Naive thymus-derived CD4-positive, alpha-beta T cell (primary cell): ENCODE measurements around the gene CHI3L1. TPM values are rescaled to one million over a fixed set of nuclear protein-coding genes. Genes with fewer than 3 reads are reported as not detected.

Experiments
- ATAC-seq: fragments of 150-1000 bp; cut with Tn5 transposase; 2 replicates; pipeline ENCODE4 v1.10.0; 2021; ENCODE audit warnings: mild to moderate bottlenecking, moderate library complexity
- CTCF ChIA-PET: fragments of 350-600 bp; sonication (Branson Sonifier 250); formaldehyde crosslinking; loops from one replicate; lab custom pipeline; 2021; ENCODE audit warnings: antibody characterized with exemption; lab: Charles Lee
- POLR2A ChIA-PET: fragments of 350-600 bp; sonication (Branson Sonifier 250); formaldehyde crosslinking; loops from one replicate; lab custom pipeline; 2021; ENCODE audit warnings: antibody characterized with exemption, inconsistent platforms; lab: Charles Lee
- DNase-seq, 9 donors: peaks; one replicate each; pipeline versions ENCODE4 v3.0.0 to v3.0.0-alpha.2; 2020 to 2022; ENCODE audit warnings: mixed read lengths in 1 of 9
- H3K27ac ChIP-seq: one replicate; pipeline ENCODE4 v1.7.0; 2013; ENCODE audit warnings: mild to moderate bottlenecking, low read depth, low read length, moderate library complexity
- H3K27me3 ChIP-seq, 2 donors: one replicate each; pipeline ENCODE4 v1.7.0; 2013; ENCODE audit warnings: low read length in 2 of 2, mild to moderate bottlenecking in 2 of 2, moderate library complexity in 2 of 2; ENCODE audit not compliant: control insufficient read depth in 2 of 2, insufficient read depth in 2 of 2
- H3K36me3 ChIP-seq, 3 experiments: 1 replicate in 2 of 3; 2 replicates in 1 of 3; pipeline ENCODE4 v1.7.0; 2013; ENCODE audit warnings: low read length in 3 of 3, mild to moderate bottlenecking in 3 of 3, moderate library complexity in 1 of 3; ENCODE audit not compliant: insufficient read depth in 3 of 3, control insufficient read depth in 2 of 3
- H3K4me1 ChIP-seq, 2 donors: one replicate each; pipeline ENCODE4 v1.7.0; 2013; ENCODE audit warnings: low read length in 2 of 2, mild to moderate bottlenecking in 2 of 2, moderate library complexity in 1 of 2; ENCODE audit not compliant: control insufficient read depth in 2 of 2, insufficient read depth in 2 of 2
- H3K4me3 ChIP-seq: 2 replicates; pipeline ENCODE4 v1.7.0; 2013; ENCODE audit warnings: mild to moderate bottlenecking, low read length
- H3K9me3 ChIP-seq, 3 experiments: 1 replicate in 2 of 3; 2 replicates in 1 of 3; pipeline ENCODE4 v1.7.0; 2013; ENCODE audit warnings: low read length in 3 of 3; ENCODE audit not compliant: control insufficient read depth in 2 of 3
- H3K27ac Mint-ChIP-seq, 9 donors: one replicate each; pipeline ENCODE4 v1.8.0; 2020 to 2022; ENCODE audit warnings: mixed read lengths in 9 of 9, mild to moderate bottlenecking in 8 of 9, moderate library complexity in 5 of 9, inconsistent platforms in 2 of 9
- H3K27me3 Mint-ChIP-seq, 5 donors: one replicate each; pipeline ENCODE4 v1.8.0; 2021 to 2022; ENCODE audit warnings: mixed read lengths in 5 of 5, mild to moderate bottlenecking in 1 of 5
- H3K36me3 Mint-ChIP-seq, 5 donors: one replicate each; pipeline ENCODE4 v1.8.0; 2020 to 2022; ENCODE audit warnings: mixed read lengths in 5 of 5, mild to moderate bottlenecking in 3 of 5, inconsistent platforms in 1 of 5
- H3K4me1 Mint-ChIP-seq, 7 donors: one replicate each; pipeline ENCODE4 v1.8.0; 2020 to 2022; ENCODE audit warnings: mixed read lengths in 7 of 7, mild to moderate bottlenecking in 3 of 7, inconsistent platforms in 1 of 7
- H3K4me3 Mint-ChIP-seq, 10 donors: one replicate each; pipeline ENCODE4 v1.8.0; 2020 to 2022; ENCODE audit warnings: mild to moderate bottlenecking in 10 of 10, mixed read lengths in 10 of 10, moderate library complexity in 6 of 10, inconsistent platforms in 2 of 10
- H3K9me3 Mint-ChIP-seq, 11 donors: one replicate each; pipeline ENCODE4 v1.8.0; 2020 to 2022; ENCODE audit warnings: mixed read lengths in 11 of 11, mild to moderate bottlenecking in 4 of 11, inconsistent platforms in 1 of 11, moderate library complexity in 1 of 11
- intact Hi-C, 2 donors: fragments of 100-400 bp; cut with micrococcal nuclease; formaldehyde crosslinking; loops; one replicate each; pipeline ENCODE4 v1.15.1; 2023
- polyA plus RNA-seq, 2 donors: library from polyadenylated mRNA; unstranded; fragments of 300-500 nt; fragmentation: Illumina TruSeq; gene quantifications; one replicate each; pipeline ENCODE4 v1.2.3, GENCODE V29; 2021
- total RNA-seq, 6 experiments: library from RNA in 5 of 6; stranded (reverse) in 5 of 6; gene quantifications; 1 replicate in 5 of 6; 2 replicates in 1 of 6; pipeline ENCODE4 v1.2.3 and lab custom pipeline; 2021 to 2026

The CHI3L1 gene
- total and polyA plus RNA-seq, 7 experiments from 2014 or later = 0.32 to 1.3 TPM; not detected in 5

DNA sequence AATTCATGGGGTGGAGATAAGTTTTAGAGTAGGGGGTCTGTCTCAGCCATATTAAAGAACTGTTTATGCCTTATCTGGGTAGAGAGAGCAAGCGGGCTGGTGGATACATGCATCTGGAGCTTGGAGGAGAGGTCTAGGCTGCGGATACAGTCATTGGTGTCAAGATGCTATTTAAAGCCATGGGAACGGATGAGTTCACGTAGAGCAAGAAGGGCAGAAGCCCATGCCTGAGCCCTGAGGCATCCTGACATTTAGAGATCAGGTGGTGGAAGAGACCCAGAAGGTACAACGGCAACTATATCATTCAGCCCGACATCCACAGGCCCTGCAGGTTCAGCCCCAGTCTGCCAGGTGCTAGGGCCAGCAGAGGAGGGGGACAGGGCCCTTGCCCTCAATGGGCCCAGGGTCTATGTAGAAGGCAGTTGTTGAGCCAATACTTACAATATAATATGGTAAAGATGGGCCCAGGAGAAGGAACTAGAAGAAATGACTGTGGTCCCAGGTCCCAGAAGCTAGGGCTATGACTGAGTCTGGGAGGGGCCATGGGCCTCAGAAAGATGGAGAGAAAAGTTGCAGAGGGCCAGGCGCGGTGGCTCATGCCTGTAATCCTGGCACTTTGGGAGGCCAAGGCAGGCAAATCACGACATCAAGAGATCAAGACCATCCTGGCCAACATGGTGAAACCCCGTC is 15.2 kb upstream of the CHI3L1 start:
- ChIA-PET CTCF (no interaction called here), POLR2A (no interaction called here)
- H3K4me3 Mint-ChIP-seq = no peak overlapping the region
- DNase-seq = no peak
- no peaks in the 10 kb centered on the region for H3K36me3 ChIP-seq
- no peak for ATAC-seq
- H3K9me3 Mint-ChIP-seq = peaks cover 0 to 3% (median 0%) of the 10 kb centered on the region in 11 donors
- H3K4me1 ChIP-seq = no peaks in the 10 kb centered on the region
- peaks cover 0 to 25% (median 13%) of the 10 kb centered on the region in 5 donors for H3K27me3 Mint-ChIP-seq
- no peak overlapping the region for H3K27ac ChIP-seq
- H3K4me3 ChIP-seq = no peak overlapping the region
- no peaks in the 10 kb centered on the region for H3K27me3 ChIP-seq
- H3K27ac Mint-ChIP-seq = no peak overlapping the region
- peaks cover 0 to 11% (median 0%) of the 10 kb centered on the region in 7 donors for H3K4me1 Mint-ChIP-seq
- no peaks in the 10 kb centered on the region for H3K9me3 ChIP-seq
- H3K36me3 Mint-ChIP-seq = no peaks in the 10 kb centered on the region
- intact Hi-C loops = no loop called here

DNA sequence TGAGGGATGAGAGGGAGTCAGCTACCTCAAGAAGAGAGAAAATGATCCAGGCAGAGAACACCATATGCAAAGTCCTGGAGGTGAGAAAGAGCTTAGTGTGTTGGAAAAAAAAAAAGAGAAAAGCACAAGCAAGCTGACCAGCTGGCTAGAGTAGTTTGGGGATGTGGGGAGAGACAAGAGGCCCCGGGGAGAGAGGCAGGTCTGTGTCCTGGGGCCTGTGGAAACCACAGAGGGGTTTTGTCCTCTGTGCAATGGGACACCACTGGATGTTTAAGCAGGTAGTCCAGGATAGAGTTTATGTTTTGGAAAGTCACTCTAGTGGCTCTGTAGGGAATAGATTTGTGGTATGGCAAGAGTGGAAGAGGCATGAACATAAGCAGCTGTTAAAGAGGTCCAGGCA is 14.4 kb upstream of the CHI3L1 start:
- ATAC-seq (no peak), DNase-seq (no peak)
- intact Hi-C loops = no loop called here
- Histone ChIP-seq H3K9me3 (no peaks in the 10 kb centered on the region), H3K4me1 (no peaks in the 10 kb centered on the region), H3K27ac (no peak overlapping the region), H3K36me3 (no peaks in the 10 kb centered on the region), H3K27me3 (no peaks in the 10 kb centered on the region), H3K4me3 (no peak overlapping the region)
- no peak overlapping the region for H3K27ac Mint-ChIP-seq
- peaks cover 0 to 25% (median 13%) of the 10 kb centered on the region in 5 donors for H3K27me3 Mint-ChIP-seq
- ChIA-PET POLR2A (no interaction called here), CTCF (no interaction called here)
- no peak overlapping the region for H3K4me3 Mint-ChIP-seq
- H3K9me3 Mint-ChIP-seq = peaks cover 0 to 3% (median 0%) of the 10 kb centered on the region in 11 donors
- peaks cover 0 to 11% (median 0%) of the 10 kb centered on the region in 7 donors for H3K4me1 Mint-ChIP-seq
- H3K36me3 Mint-ChIP-seq = no peaks in the 10 kb centered on the region

DNA sequence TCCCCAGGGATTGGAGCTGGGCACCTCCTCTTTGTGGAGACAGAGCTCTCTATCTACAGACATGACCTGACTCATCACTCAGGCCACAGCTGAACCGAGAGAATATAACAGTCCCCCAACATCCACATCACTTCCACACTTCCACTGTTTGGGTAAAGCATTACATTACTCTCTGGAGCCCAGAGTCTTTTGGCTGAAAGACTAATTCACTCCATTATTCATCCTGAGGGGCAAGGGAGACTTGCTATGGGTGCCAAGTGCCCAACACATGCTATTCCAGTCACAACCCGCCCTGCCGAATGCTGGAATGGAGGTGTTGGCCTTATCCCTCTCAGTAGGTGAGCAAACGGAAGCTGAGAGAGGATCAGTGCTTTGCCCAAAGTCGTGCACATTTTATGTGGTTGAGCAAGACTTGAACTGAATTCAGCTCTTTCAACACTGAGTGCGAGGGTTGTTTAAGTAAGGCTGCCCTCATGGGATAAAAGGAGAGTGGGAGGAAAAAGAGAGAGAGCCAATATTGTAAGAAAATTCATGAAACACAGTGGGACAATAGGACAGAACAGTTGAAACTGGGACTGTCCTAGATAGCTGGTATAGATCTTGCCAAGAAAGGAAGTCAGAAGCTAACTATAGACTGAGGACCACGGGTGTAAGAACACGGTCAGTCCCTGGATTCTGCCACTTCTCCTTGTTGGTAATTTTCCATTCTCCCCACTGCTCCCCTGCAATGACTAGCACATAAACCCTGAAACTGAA is 13.5 kb upstream of the CHI3L1 start:
- intact Hi-C loops = no loop called here
- H3K9me3 Mint-ChIP-seq = peaks cover 0 to 3% (median 0%) of the 10 kb centered on the region in 11 donors
- ATAC-seq (no peak), DNase-seq (no peak)
- Histone ChIP-seq H3K27me3 (no peaks in the 10 kb centered on the region), H3K27ac (no peak overlapping the region), H3K4me3 (no peak overlapping the region), H3K4me1 (no peaks in the 10 kb centered on the region), H3K36me3 (no peaks in the 10 kb centered on the region), H3K9me3 (no peaks in the 10 kb centered on the region)
- no peak overlapping the region for H3K27ac Mint-ChIP-seq
- no peaks in the 10 kb centered on the region for H3K36me3 Mint-ChIP-seq
- H3K4me1 Mint-ChIP-seq = peaks cover 0 to 11% (median 0%) of the 10 kb centered on the region in 7 donors
- ChIA-PET POLR2A (no interaction called here), CTCF (no interaction called here)
- H3K27me3 Mint-ChIP-seq = peaks cover 0 to 25% (median 13%) of the 10 kb centered on the region in 5 donors
- no peak overlapping the region for H3K4me3 Mint-ChIP-seq

DNA sequence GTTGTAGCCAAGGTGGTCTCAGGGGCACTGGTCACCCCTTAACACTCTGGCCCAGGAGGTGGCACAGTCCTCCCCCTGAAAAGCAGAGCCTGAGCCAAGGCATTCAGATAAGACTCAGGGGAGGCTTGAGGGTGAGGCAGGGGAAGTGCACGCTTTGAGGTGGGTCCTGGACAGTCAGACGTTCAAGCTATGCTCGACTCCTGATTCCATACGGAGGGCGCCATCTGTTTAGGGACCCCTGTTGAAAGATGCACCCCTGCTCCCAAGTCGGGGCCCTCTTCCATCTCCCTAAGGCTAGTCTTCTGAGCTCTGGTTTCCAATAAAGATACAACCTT is 12.9 kb upstream of the CHI3L1 start:
- Histone ChIP-seq H3K9me3 (no peaks in the 10 kb centered on the region), H3K36me3 (no peaks in the 10 kb centered on the region), H3K27ac (no peak overlapping the region), H3K4me3 (no peak overlapping the region), H3K4me1 (no peaks in the 10 kb centered on the region), H3K27me3 (no peaks in the 10 kb centered on the region)
- Mint-ChIP-seq H3K27me3 (peaks cover 0 to 25% (median 13%) of the 10 kb centered on the region in 5 donors), H3K27ac (no peak overlapping the region), H3K4me3 (no peak overlapping the region), H3K4me1 (peaks cover 0 to 11% (median 0%) of the 10 kb centered on the region in 7 donors), H3K9me3 (peaks cover 0 to 3% (median 0%) of the 10 kb centered on the region in 11 donors), H3K36me3 (no peaks in the 10 kb centered on the region)
- POLR2A ChIA-PET = no interaction called here
- ATAC-seq = no peak
- CTCF ChIA-PET = no interaction called here
- no peak for DNase-seq
- intact Hi-C loops = no loop called here

DNA sequence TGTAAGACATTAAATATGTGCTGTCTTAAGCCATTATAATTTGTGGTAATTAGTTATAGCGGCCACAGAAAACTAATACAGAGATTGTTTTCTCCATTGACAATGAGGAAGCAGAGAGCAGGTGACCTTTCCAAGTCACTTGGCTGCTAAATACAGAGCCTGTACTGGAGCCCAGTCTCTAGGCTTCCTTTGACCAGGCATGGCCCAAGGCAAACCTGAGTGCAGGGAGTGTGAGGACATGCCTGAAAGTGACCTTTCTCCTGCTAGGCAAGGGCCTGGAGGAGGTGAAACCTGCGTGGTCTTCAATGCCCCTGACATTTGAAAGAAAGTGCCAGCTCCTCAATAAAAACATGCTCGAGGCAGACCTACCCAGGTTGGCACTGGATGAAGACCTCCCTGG is 12.5 kb upstream of the CHI3L1 start:
- Histone ChIP-seq H3K27me3 (no peaks in the 10 kb centered on the region), H3K4me3 (no peak overlapping the region), H3K27ac (no peak overlapping the region), H3K36me3 (no peaks in the 10 kb centered on the region), H3K9me3 (no peaks in the 10 kb centered on the region), H3K4me1 (no peaks in the 10 kb centered on the region)
- CTCF ChIA-PET = no interaction called here
- H3K4me3 Mint-ChIP-seq = no peak overlapping the region
- POLR2A ChIA-PET = no interaction called here
- intact Hi-C loops = no loop called here
- DNase-seq (no peak), ATAC-seq (no peak)
- peaks cover 0 to 24% (median 13%) of the 10 kb centered on the region in 5 donors for H3K27me3 Mint-ChIP-seq
- H3K4me1 Mint-ChIP-seq = peaks cover 0 to 11% (median 0%) of the 10 kb centered on the region in 7 donors
- H3K9me3 Mint-ChIP-seq = peaks cover 0 to 3% (median 0%) of the 10 kb centered on the region in 11 donors
- no peaks in the 10 kb centered on the region for H3K36me3 Mint-ChIP-seq
- H3K27ac Mint-ChIP-seq = no peak overlapping the region

DNA sequence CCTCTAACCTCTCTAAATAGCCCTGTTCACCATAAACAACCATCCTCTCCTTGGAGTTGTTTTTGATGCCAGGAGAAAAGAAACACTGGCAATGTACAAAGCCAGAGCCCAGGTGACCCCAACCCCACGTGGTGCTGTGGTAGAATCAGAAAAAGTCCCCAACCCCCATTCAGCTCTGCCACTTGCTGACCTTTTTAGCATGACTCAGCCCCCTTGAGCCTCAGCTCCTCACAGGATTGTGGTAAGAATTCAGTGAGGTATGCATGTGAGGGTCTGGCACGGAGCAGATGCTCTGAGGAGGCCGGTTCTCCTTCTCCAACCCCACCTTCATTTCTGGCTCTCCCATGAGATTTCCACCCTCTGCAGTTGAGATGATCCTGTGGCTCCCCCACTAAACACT is 11.1 kb upstream of the CHI3L1 start:
- DNase-seq = no peak
- no peak for ATAC-seq
- no peaks in the 10 kb centered on the region for H3K27me3 ChIP-seq
- CTCF ChIA-PET = no interaction called here
- Mint-ChIP-seq H3K27me3 (peaks cover 0 to 19% (median 13%) of the 10 kb centered on the region in 5 donors), H3K9me3 (peaks cover 0 to 3% (median 0%) of the 10 kb centered on the region in 11 donors), H3K36me3 (no peaks in the 10 kb centered on the region), H3K4me3 (no peak overlapping the region), H3K27ac (no peak overlapping the region), H3K4me1 (peaks cover 0 to 11% (median 0%) of the 10 kb centered on the region in 7 donors)
- H3K9me3 ChIP-seq = no peaks in the 10 kb centered on the region
- intact Hi-C loops = no loop called here
- H3K4me3 ChIP-seq = no peak overlapping the region
- H3K27ac ChIP-seq = no peak overlapping the region
- POLR2A ChIA-PET = no interaction called here
- H3K4me1 ChIP-seq = no peaks in the 10 kb centered on the region
- no peaks in the 10 kb centered on the region for H3K36me3 ChIP-seq
